Karpas-422 (cell line): ENCODE results near the gene AXL. TPM values are rescaled to one million over a fixed set of nuclear protein-coding genes. Genes with fewer than 3 reads are reported as not detected.

Source experiments
- DNase-seq: peaks from one replicate; pipeline ENCODE4 v3.0.0-alpha.2; 2015
- H2AFZ ChIP-seq: fragments of 200-600 bp; sonication (generic); 2 replicates; pipeline ENCODE4 v1.6.1; 2014; ENCODE audit warnings: antibody characterized with exemption, low read length, mixed read lengths
- H3K27ac ChIP-seq: fragments of 200-600 bp; sonication (generic); 2 replicates; pipeline ENCODE4 v1.5.1; 2014; ENCODE audit warnings: mild to moderate bottlenecking, low read length, moderate library complexity
- H3K27me3 ChIP-seq: fragments of 200-600 bp; sonication (generic); 2 replicates; pipeline ENCODE4 v1.6.1; 2014; ENCODE audit warnings: low read length, mixed read lengths
- H3K36me3 ChIP-seq: fragments of 200-600 bp; sonication (generic); 2 replicates; pipeline ENCODE4 v1.6.1; 2014; ENCODE audit warnings: low read length, mixed read lengths; ENCODE audit not compliant: insufficient read depth
- H3K4me1 ChIP-seq: fragments of 200-600 bp; sonication (generic); 2 replicates; pipeline ENCODE4 v1.6.1; 2014; ENCODE audit warnings: mild to moderate bottlenecking, low read length, mixed read lengths
- H3K4me2 ChIP-seq: fragments of 200-600 bp; sonication (generic); 2 replicates; pipeline ENCODE4 v1.6.1; 2014; ENCODE audit warnings: low read length, low read depth, mild to moderate bottlenecking; ENCODE audit not compliant: poor library complexity, severe bottlenecking
- H3K4me3 ChIP-seq: fragments of 200-600 bp; sonication (generic); 2 replicates; pipeline ENCODE4 v1.5.1; 2014; ENCODE audit warnings: mild to moderate bottlenecking, antibody characterized with exemption, low read length, mixed read lengths
- H3K79me2 ChIP-seq: fragments of 200-600 bp; sonication (generic); 2 replicates; pipeline ENCODE4 v1.6.1; 2014; ENCODE audit warnings: mild to moderate bottlenecking, low read length, mixed read lengths
- H3K9ac ChIP-seq: fragments of 200-600 bp; sonication (generic); 2 replicates; pipeline ENCODE4 v1.6.0; 2014; ENCODE audit warnings: low read length
- H3K9me2 ChIP-seq: fragments of 200-600 bp; sonication (generic), shearing (Covaris generic); replicated peaks from 2 replicates; pipeline ENCODE4 v1.6.0; 2014; ENCODE audit warnings: mild to moderate bottlenecking, low read length, moderate library complexity; ENCODE audit not compliant: insufficient read depth
- H3K9me3 ChIP-seq: fragments of 300-700, 200-600 bp; sonication (generic); 2 replicates; pipeline ENCODE4 v1.6.1; 2014; ENCODE audit warnings: low read length, mixed read lengths
- H4K20me1 ChIP-seq: fragments of 200-600 bp; sonication (generic); 2 replicates; pipeline ENCODE4 v1.6.1; 2014; ENCODE audit warnings: mild to moderate bottlenecking, antibody characterized with exemption, low read length, low read depth; ENCODE audit not compliant: insufficient read depth
- total RNA-seq: library from RNA; depleted of rRNA; stranded (reverse); fragments of >200 nt; shearing (Covaris generic); gene quantifications from 2 replicates; pipeline ENCODE4 v1.2.3, GENCODE V29; 2014; ENCODE audit warnings: low replicate concordance

The AXL gene
- total RNA-seq, 1 experiment from 2014 or later: not detected

DNA sequence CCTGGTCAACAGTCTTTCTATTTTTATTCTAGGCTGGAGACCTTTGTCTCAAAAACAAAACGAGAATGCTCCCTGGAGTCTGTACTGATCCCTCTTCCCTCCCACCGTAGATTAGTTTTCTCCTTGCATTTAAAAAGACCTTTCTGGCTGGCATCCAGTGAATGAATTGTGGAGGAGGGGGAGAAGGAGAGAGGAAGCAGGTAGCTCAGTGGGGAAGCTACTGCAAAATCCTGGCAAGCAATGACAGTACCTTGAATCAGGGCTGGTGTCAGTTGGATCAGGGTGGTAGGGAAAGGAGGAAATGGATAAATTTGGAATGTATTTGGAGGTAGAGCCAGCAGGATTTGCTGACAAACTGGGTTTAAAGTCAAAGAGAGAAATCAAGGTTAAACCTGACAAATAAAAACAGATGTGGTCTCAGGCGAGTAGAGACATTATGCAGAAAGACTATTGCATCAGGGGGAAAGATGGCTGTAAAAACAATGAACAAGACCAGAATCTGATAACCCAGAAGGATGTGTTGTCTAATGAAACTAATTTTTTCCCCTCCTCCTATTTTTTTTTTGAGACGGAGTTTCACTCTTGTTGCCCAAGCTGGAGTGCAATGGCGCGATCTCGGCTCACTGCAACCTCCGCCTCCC is 29.5 kb upstream of the AXL start:
- Histone ChIP-seq H3K4me1 (no peaks in the 10 kb centered on the region), H4K20me1 (no peaks in the 10 kb centered on the region), H3K9me2 (no peaks in the 10 kb centered on the region), H3K4me2 (no peak overlapping the region), H3K79me2 (no peaks in the 10 kb centered on the region), H3K9ac (no peak overlapping the region), H3K27me3 (no peaks in the 10 kb centered on the region), H3K36me3 (no peaks in the 10 kb centered on the region), H3K9me3 (no peaks in the 10 kb centered on the region), H3K27ac (no peak overlapping the region), H3K4me3 (no peak overlapping the region), H2AFZ (no peak overlapping the region)
- DNase-seq: no peak

DNA sequence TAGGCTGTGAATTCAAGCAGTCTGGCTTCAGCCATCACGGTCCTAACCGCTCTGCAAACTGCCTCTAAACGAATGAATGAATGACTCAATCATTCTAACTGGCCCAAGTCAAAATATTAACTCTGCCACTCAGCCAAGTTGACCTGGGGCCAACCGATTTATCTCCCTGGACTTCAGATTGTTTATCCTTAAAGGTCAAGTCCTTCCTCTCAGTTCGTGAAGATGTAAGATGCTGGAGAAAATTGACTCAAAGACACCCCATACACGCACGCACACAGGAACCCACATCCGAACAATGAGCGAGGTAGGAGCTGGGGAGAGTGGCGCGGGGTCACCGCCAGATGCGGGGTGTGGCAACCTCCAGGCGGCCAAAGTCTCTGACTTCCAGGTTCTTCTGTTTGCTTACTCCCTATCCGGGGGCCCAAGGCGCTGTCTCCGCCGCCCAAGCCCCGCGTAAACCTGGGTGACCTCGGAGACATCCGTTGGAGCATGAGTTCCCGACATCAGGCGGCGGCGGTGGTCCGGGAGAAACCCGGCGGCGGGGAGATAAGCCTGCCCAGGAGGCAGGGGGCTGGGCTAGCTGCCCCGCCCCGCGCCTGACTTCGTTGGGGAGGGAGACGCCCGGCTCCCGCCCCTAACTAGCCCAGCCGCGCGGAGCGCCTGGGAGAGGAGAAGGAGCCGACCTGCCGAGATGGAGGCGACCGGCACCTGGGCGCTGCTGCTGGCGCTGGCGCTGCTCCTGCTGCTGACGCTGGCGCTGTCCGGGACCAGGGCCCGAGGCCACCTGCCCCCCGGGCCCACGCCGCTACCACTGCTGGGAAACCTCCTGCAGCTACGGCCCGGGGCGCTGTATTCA is 26.2 kb upstream of the AXL start, which contains the start of gene CYP2S1:
Gene CYP2S1 (plus strand): TSS at position 646 of the 856 bp plus-strand sequence. CDS start 46 bp downstream, at position 692.
- H3K9me2 ChIP-seq: no peaks in the 10 kb centered on the region
- H3K27ac ChIP-seq: no peak within 1 kb of the TSS
- H3K4me1 ChIP-seq: no peaks in the 10 kb centered on the region
- H3K9me3 ChIP-seq: no peaks in the 10 kb centered on the region
- H4K20me1 ChIP-seq: no peaks in the 10 kb centered on the region
- H2AFZ ChIP-seq: no peak within 1 kb of the TSS
- no peak within 1 kb of the TSS for H3K9ac ChIP-seq
- H3K27me3 ChIP-seq: no peaks in the 10 kb centered on the region
- no peaks in the 10 kb centered on the region for H3K79me2 ChIP-seq
- DNase-seq: no peak
- H3K36me3 ChIP-seq: no peaks in the 10 kb centered on the region
- H3K4me3 ChIP-seq: no peak within 1 kb of the TSS
- H3K4me2 ChIP-seq: no peak within 1 kb of the TSS

DNA sequence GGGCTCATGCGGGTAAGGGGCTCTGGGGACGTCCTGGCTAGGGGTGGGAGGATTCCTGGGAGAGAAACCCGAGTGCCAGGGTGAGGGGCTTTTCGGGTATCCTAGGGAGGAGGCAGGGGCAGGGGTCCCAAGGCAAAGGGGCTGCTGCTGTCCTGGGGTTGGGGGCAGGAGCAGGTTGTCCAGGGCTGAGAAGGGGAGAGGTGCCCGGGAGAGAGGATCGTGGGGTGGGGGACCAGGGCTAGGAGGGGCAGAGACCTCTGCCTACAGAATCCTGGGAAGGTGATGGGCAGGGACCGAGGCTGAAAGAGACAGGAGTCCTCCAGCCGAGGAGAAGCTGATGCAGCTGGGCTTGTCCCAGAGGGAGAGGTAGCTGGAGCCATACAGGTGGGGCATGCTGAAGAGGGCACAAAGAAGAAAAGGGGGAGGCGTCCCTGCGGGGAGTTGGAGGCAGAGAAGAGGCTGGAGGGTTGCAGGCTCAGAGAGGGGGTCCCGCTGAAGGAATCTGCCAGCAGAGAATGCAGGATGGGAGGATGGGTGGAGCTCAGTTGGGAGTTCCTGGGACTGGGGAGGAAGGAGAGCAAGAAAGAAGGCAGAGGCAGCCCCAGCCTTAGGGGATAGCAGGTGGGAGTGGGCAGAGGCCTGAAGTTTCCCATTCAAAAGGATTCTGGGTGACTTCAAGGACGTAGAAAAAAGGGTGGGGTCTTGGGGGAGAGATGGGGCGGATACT is 25.4 kb upstream of the AXL start:
- H2AFZ ChIP-seq: no peak overlapping the region
- H3K27ac ChIP-seq: no peak overlapping the region
- no peaks in the 10 kb centered on the region for H3K4me1 ChIP-seq
- H3K27me3 ChIP-seq: no peaks in the 10 kb centered on the region
- no peaks in the 10 kb centered on the region for H3K36me3 ChIP-seq
- no peaks in the 10 kb centered on the region for H3K9me3 ChIP-seq
- H3K9me2 ChIP-seq: no peaks in the 10 kb centered on the region
- no peak overlapping the region for H3K4me2 ChIP-seq
- no peak overlapping the region for H3K9ac ChIP-seq
- no peaks in the 10 kb centered on the region for H4K20me1 ChIP-seq
- no peak for DNase-seq
- H3K4me3 ChIP-seq: no peak overlapping the region
- H3K79me2 ChIP-seq: no peaks in the 10 kb centered on the region

DNA sequence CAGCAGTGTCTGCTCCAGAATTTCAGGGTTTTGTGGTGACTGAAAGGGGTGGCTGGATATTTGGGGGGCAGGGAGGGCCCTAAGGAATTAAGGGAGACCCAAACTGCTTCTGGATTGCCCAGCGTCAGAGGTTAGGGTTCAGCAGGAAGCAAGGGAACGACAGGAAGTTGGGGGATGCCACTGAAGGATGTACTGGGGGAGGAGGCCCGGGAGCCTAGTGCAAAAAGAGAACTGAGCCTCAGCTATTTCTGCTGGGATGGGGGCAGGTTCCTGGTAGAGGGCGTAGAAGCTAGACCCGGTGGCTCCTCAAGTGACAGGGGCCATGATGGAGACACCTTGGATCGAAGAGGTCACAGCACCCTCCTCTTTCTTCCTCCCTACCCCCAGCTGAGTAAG is 24.9 kb upstream of the AXL start:
- no peak overlapping the region for H3K4me3 ChIP-seq
- no peak overlapping the region for H2AFZ ChIP-seq
- no peaks in the 10 kb centered on the region for H3K9me2 ChIP-seq
- no peak overlapping the region for H3K4me2 ChIP-seq
- H3K9me3 ChIP-seq: no peaks in the 10 kb centered on the region
- no peaks in the 10 kb centered on the region for H4K20me1 ChIP-seq
- no peak for DNase-seq
- H3K27me3 ChIP-seq: no peaks in the 10 kb centered on the region
- H3K9ac ChIP-seq: no peak overlapping the region
- H3K27ac ChIP-seq: no peak overlapping the region
- no peaks in the 10 kb centered on the region for H3K36me3 ChIP-seq
- H3K4me1 ChIP-seq: no peaks in the 10 kb centered on the region
- no peaks in the 10 kb centered on the region for H3K79me2 ChIP-seq

DNA sequence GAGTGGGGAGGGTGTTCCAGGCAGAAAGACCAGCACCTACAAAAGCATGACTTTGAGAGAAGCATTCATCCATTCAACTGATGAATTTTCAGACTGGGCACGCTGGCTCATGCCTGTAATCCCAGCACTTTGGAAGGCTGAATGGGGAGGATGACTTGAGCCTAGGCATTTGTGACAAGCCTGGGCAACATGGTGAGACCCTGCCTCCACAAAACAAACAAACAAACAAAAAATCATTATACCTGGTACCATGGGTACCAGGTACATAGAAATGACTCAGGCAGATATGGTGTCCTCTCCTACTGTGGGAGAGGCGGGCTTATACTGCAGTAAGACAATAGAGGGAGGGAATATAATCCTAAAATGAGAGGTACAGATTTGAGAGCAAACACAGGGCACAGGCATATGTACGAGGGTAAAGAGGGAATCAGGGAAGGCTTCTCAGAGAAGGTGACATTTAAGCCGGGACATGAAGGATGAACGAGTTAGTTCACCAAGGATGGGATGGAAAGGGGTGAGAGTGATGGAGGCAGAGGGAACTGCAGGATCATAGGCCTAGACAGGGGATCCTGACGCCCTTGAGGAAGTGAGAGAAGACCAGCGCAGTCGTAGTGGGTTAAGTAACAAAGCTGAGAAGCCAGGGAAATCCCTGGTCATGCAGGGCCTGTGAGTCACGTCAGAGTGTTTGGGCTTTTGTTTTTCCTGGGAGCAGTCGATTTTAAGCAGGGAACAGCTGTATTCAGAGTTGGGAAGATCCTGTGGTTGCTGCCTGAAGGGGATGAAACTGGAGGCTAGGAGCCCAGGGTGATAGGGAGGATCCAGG is 23.1 kb upstream of the AXL start:
- DNase-seq: no peak
- no peaks in the 10 kb centered on the region for H4K20me1 ChIP-seq
- H2AFZ ChIP-seq: no peak overlapping the region
- no peaks in the 10 kb centered on the region for H3K79me2 ChIP-seq
- H3K9me3 ChIP-seq: no peaks in the 10 kb centered on the region
- no peak overlapping the region for H3K4me3 ChIP-seq
- no peaks in the 10 kb centered on the region for H3K4me1 ChIP-seq
- no peak overlapping the region for H3K9ac ChIP-seq
- H3K27me3 ChIP-seq: no peaks in the 10 kb centered on the region
- H3K36me3 ChIP-seq: no peaks in the 10 kb centered on the region
- no peak overlapping the region for H3K4me2 ChIP-seq
- no peaks in the 10 kb centered on the region for H3K9me2 ChIP-seq
- H3K27ac ChIP-seq: no peak overlapping the region

DNA sequence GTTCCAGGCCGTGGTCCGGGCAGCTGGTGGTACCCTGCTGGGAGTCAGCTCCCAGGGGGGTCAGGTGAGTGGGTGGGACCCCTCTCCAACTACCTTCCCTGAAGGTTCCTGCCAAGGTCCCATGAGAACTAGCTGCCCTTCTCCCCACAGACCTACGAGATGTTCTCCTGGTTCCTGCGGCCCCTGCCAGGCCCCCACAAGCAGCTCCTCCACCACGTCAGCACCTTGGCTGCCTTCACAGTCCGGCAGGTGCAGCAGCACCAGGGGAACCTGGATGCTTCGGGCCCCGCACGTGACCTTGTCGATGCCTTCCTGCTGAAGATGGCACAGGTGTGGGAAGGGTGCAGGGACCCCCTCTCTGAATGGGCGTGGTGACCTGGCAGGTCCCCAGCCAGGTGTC is 20.5 kb upstream of the AXL start:
- H3K9ac ChIP-seq: no peak overlapping the region
- no peak overlapping the region for H2AFZ ChIP-seq
- H3K4me1 ChIP-seq: no peaks in the 10 kb centered on the region
- DNase-seq: no peak
- no peaks in the 10 kb centered on the region for H3K36me3 ChIP-seq
- H3K79me2 ChIP-seq: no peaks in the 10 kb centered on the region
- H3K9me3 ChIP-seq: no peaks in the 10 kb centered on the region
- no peaks in the 10 kb centered on the region for H3K9me2 ChIP-seq
- no peak overlapping the region for H3K27ac ChIP-seq
- no peak overlapping the region for H3K4me3 ChIP-seq
- H3K4me2 ChIP-seq: no peak overlapping the region
- no peaks in the 10 kb centered on the region for H3K27me3 ChIP-seq
- no peaks in the 10 kb centered on the region for H4K20me1 ChIP-seq

GRCh38 chr19:41203371-41203770 is 15.7 kb upstream of the AXL start:
- Histone ChIP-seq H3K27me3 (no peaks in the 10 kb centered on the region), H3K9me3 (no peaks in the 10 kb centered on the region), H3K36me3 (no peaks in the 10 kb centered on the region), H3K4me1 (no peaks in the 10 kb centered on the region), H3K79me2 (no peaks in the 10 kb centered on the region), H2AFZ (no peak overlapping the region), H4K20me1 (no peaks in the 10 kb centered on the region), H3K4me2 (no peak overlapping the region), H3K9me2 (no peaks in the 10 kb centered on the region), H3K27ac (no peak overlapping the region), H3K4me3 (no peak overlapping the region), H3K9ac (no peak overlapping the region)
- DNase-seq: no peak
